ENCODE results near the gene CTNS. TPM values are rescaled to one million over a fixed set of nuclear protein-coding genes. Genes with fewer than 3 reads are reported as not detected.

CTNS gene
- total RNA-seq, 1 donor from 2014 or later = 9.4 TPM

GRCh38 chr17:3679531-3680126 is 43.1 kb downstream of the CTNS start:
- no peaks in the 10 kb centered on the region for H3K36me3 ChIP-seq
- Mint-ChIP-seq H3K4me1 (peaks cover 11% of the 10 kb centered on the region), H3K27ac (no peak overlapping the region), H3K4me3 (no peak overlapping the region), H3K36me3 (no peaks in the 10 kb centered on the region), H3K9me3 (no peaks in the 10 kb centered on the region), H3K27me3 (ENCODE audit: insufficient read depth, low read depth) (peaks cover 10% of the 10 kb centered on the region)
- no peak overlapping the region for H3K4me2 ChIP-seq
- no peak overlapping the region for H2AFZ ChIP-seq (replicated peaks)
- H3F3A ChIP-seq (ENCODE audit: low read depth) = peaks cover 3% of the 10 kb centered on the region
- no peak overlapping the region for H3K27ac ChIP-seq
- H4K20me1 ChIP-seq (ENCODE audit: low read depth) = no peaks in the 10 kb centered on the region
- DNase-seq (ENCODE audit: low spot score) = no peak
- H3K9ac ChIP-seq = no peak overlapping the region
- no peaks in the 10 kb centered on the region for H3K9me3 ChIP-seq (ENCODE audit: low read depth)
- no peaks in the 10 kb centered on the region for H3K27me3 ChIP-seq
- no peak overlapping the region for H3K4me3 ChIP-seq
- no peaks in the 10 kb centered on the region for H3K79me2 ChIP-seq (ENCODE audit: low read depth)
- TF ChIP-seq EZH2phosphoT487 (IDR thresholded peaks at IDR 0.05) = no peak
- TF ChIP-seq CTCF (IDR thresholded peaks at IDR 0.05) = no peak
- TF ChIP-seq EZH2 (IDR thresholded peaks at IDR 0.05) = no peak
- peaks cover 6% of the 10 kb centered on the region for H3K4me1 ChIP-seq

GRCh38 chr17:3681057-3681456 is 44.5 kb downstream of the CTNS start:
- Histone ChIP-seq H3K36me3 (no peaks in the 10 kb centered on the region), H3K27ac (no peak overlapping the region), H3K4me3 (no peak overlapping the region), H3K4me2 (no peak overlapping the region), H3K9me3 (ENCODE audit: low read depth) (no peaks in the 10 kb centered on the region), H3K9ac (no peak overlapping the region), H3K4me1 (peaks cover 6% of the 10 kb centered on the region), H2AFZ (replicated peaks) (no peak overlapping the region), H3K79me2 (ENCODE audit: low read depth) (no peaks in the 10 kb centered on the region), H3F3A (ENCODE audit: low read depth) (peaks cover 3% of the 10 kb centered on the region), H4K20me1 (ENCODE audit: low read depth) (no peaks in the 10 kb centered on the region), H3K27me3 (no peaks in the 10 kb centered on the region)
- Mint-ChIP-seq H3K36me3 (no peaks in the 10 kb centered on the region), H3K4me1 (peaks cover 9% of the 10 kb centered on the region), H3K4me3 (no peak overlapping the region), H3K27ac (no peak overlapping the region), H3K27me3 (ENCODE audit: insufficient read depth, low read depth) (peaks cover 10% of the 10 kb centered on the region), H3K9me3 (no peaks in the 10 kb centered on the region)
- DNase-seq (ENCODE audit: low spot score) = no peak
- TF ChIP-seq EZH2phosphoT487 (IDR thresholded peaks at IDR 0.05) (no peak), EZH2 (IDR thresholded peaks at IDR 0.05) (no peak), CTCF (IDR thresholded peaks at IDR 0.05) (no peak)

GRCh38 chr17:3681565-3681964 is 45.0 kb downstream of the CTNS start:
- Mint-ChIP-seq H3K4me3 (no peak overlapping the region), H3K4me1 (peaks cover 9% of the 10 kb centered on the region), H3K27me3 (ENCODE audit: insufficient read depth, low read depth) (peaks cover 10% of the 10 kb centered on the region), H3K27ac (no peak overlapping the region), H3K9me3 (no peaks in the 10 kb centered on the region), H3K36me3 (no peaks in the 10 kb centered on the region)
- peaks cover 3% of the 10 kb centered on the region for H3F3A ChIP-seq (ENCODE audit: low read depth)
- H3K27me3 ChIP-seq = no peaks in the 10 kb centered on the region
- no peak overlapping the region for H3K27ac ChIP-seq
- no peaks in the 10 kb centered on the region for H4K20me1 ChIP-seq (ENCODE audit: low read depth)
- no peak for DNase-seq (ENCODE audit: low spot score)
- H3K4me3 ChIP-seq = no peak overlapping the region
- H3K36me3 ChIP-seq = no peaks in the 10 kb centered on the region
- no peak overlapping the region for H2AFZ ChIP-seq (replicated peaks)
- no peaks in the 10 kb centered on the region for H3K9me3 ChIP-seq (ENCODE audit: low read depth)
- peaks cover 6% of the 10 kb centered on the region for H3K4me1 ChIP-seq
- TF ChIP-seq EZH2 (IDR thresholded peaks at IDR 0.05) = no peak
- TF ChIP-seq EZH2phosphoT487 (IDR thresholded peaks at IDR 0.05) = no peak
- no peak for TF ChIP-seq CTCF (IDR thresholded peaks at IDR 0.05)
- no peak overlapping the region for H3K4me2 ChIP-seq
- no peaks in the 10 kb centered on the region for H3K79me2 ChIP-seq (ENCODE audit: low read depth)
- H3K9ac ChIP-seq = no peak overlapping the region
